SH-SY5Y (cell line): ENCODE results near the gene POLA2.

ENCODE experiments used
- GATA2 ChIP-seq: IDR thresholded peaks from 2 replicates; pipeline ENCODE4 v1.6.1; 2011; ENCODE audit warnings: mild to moderate bottlenecking, low read depth, low read length
- GATA3 ChIP-seq: IDR thresholded peaks from 2 replicates; pipeline ENCODE4 v1.6.1; 2011; ENCODE audit warnings: low read depth, mild to moderate bottlenecking, low read length, moderate library complexity

GRCh38 chr11:65218446-65218845 is 43.3 kb upstream of the POLA2 start:
- no peak for TF ChIP-seq GATA2
- TF ChIP-seq GATA3: no peak
